Choroid plexus epithelial cell (primary cell): Measurements from ENCODE around the gene GEMIN4.

Experiments
- DNase-seq: peaks from one replicate; pipeline ENCODE4 v3.0.0-alpha.2; 2010; ENCODE audit warnings: low read depth
- H3K4me3 ChIP-seq: 2 replicates; pipeline ENCODE4 v1.5.1; 2011; ENCODE audit warnings: low read depth, mild to moderate bottlenecking, control low read depth, low read length, moderate library complexity
- TF ChIP-seq, protein P1 (sequence below): conservative IDR thresholded peaks from 2 replicates; pipeline ENCODE4 v1.5.1; 2011; ENCODE audit warnings: low read depth, mild to moderate bottlenecking, control low read depth, inconsistent platforms, low read length, moderate library complexity

The GEMIN4 gene

DNA sequence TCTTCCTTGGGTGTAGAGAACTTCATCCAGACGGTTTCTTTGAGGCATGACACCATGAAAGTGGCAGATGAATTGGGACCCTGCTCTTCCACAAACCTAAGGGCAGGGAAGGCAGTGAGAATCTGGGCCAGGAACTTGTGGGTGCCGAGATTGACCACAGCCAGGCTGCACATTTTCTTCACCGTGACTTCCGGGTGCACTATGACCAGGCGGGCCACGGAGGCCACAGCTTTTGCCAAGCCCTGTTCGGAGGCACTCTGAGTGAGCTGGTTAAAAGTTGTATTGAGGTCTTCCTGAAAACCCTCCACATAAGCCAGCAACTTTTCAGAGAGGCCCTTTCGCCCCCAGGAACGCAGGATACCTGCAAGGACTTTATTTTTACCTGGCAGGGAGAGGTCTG lies 5.9 kb downstream of the GEMIN4 start:
- TF ChIP-seq, protein P1, sequence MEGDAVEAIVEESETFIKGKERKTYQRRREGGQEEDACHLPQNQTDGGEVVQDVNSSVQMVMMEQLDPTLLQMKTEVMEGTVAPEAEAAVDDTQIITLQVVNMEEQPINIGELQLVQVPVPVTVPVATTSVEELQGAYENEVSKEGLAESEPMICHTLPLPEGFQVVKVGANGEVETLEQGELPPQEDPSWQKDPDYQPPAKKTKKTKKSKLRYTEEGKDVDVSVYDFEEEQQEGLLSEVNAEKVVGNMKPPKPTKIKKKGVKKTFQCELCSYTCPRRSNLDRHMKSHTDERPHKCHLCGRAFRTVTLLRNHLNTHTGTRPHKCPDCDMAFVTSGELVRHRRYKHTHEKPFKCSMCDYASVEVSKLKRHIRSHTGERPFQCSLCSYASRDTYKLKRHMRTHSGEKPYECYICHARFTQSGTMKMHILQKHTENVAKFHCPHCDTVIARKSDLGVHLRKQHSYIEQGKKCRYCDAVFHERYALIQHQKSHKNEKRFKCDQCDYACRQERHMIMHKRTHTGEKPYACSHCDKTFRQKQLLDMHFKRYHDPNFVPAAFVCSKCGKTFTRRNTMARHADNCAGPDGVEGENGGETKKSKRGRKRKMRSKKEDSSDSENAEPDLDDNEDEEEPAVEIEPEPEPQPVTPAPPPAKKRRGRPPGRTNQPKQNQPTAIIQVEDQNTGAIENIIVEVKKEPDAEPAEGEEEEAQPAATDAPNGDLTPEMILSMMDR, result no peak
- DNase-seq, result no peak
- H3K4me3 ChIP-seq, result no peak overlapping the region

DNA sequence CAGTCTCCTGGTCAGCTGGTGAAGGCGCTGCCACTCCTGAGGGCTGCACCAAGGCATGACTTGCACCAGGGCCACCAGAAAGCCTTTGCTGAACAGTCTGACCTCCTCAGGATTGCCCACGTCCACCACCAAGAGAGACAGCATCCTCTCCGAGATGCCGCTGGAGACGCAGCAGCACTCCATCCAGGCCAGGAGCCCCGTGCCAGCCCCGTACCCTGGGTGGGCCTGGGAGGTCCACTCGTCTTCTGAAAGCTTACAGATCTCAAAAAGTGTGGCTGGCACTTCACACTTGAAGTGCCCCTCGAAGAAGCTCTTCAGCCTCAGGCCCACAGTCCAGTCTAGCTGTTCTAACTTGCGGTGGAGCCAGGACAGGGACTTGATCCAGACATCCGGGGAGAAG lies 6.7 kb downstream of the GEMIN4 start:
- H3K4me3 ChIP-seq, result no peak overlapping the region
- TF ChIP-seq, protein P1, result no peak
- DNase-seq, result no peak

DNA sequence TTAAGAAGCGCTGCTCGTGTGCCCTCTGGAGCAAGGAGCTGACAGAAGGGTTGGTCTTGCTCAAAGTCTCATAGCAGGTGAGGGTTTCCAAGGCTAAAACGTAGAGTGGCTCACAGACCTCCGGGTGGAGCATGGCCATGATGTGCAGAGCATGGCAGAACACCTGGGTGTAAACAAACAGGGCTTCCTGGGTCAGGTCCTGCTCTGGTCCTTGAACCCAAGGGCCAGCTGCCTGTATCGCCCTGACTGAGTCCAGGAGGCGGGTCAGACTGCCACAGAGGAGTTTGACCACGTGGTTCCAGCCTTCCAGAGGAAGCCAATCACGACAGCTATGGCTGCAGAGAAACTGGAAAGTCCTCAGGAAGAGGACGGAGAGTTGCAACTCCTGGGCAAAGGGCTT lies 7.1 kb downstream of the GEMIN4 start:
- no peak for DNase-seq
- TF ChIP-seq, protein P1, result no peak
- H3K4me3 ChIP-seq, result no peak overlapping the region

DNA sequence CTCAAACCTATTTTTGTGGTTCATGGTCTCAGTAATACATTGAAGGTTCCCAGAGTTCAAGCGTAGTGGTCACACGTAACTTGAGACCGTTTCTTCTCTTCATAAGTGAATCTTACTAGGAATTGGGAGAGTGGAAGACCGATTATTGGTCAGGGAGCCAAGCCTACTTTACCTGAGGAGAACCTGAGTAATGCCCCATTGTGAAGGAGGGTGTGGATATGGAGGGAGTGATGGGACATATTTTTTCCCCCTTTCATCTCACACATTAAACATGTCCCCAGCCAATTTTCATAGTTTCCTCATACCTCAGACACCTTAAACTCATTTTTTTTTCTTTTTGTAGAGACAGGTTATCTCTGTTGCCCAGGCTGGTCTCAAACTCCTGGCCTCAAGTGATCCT lies 8.9 kb downstream of the GEMIN4 start:
- no peak overlapping the region for H3K4me3 ChIP-seq
- TF ChIP-seq, protein P1, result no peak
- DNase-seq, result no peak

DNA sequence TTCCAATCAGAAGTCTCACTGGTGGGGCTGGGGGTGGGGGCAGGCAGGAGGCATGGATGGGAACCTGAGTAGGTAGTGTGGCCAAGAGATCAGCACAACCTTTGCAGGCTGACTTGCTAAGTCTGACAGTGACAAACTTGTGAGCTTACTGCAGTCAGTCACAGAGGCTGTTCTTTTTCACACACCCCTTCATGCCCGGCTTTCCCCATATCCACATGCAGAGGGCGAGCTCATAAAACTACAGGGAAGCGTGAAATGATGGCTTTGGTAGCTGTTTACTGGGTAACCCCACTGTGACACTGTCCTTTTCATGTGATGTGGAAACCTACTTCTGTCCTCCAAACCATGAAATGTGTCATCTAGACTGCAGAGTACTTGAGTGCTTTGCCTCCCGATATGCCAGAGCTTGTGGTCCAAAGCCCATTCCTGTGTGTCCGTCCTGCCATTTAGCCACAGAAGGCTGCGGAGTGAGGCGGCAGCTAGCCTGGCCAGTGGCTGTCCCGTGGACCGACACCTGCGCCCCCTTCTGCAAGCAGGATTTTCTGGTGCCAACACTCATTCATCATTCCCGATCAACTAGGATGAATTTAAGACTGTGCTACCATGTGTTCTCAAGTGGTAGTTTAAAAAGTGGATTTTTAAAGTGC lies 9.8 kb downstream of the GEMIN4 start:
- DNase-seq, result no peak
- H3K4me3 ChIP-seq, result no peak overlapping the region
- TF ChIP-seq, protein P1, result no peak

DNA sequence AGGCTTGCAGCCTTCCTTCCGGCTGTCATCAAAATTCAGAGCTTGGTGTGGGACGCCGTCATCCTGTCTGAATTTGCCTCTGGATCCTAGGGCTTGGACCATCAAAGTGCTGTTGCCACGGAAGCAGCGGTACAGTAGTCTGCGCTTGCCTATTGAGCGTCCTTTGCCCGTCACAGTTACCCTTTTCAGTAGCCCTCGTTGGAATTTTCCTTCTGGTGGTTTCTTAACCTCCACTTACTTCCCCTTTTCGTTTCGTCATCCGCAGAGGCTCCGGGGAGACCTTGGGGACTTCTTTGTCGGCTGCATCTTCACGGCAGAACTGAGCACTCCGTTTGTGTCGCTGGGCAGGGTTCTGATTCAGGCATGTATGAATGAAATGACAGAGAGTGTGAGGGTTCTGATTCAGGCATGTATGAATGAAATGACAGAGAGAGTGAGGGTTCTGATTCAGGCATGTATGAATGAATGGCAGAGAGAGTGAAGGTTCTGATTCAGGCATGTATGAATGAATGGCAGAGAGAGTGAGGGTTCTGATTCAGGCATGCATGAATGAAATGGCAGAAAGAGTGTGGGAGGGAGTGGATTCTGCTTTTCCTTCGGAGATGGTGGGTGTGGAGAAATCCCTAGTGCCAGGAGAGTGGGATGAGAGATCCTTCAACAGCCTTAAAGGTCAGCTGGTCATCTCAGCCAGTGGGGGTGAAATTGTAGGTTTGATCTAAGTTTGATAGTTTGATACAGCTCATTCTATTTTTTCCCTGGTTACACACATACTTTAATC lies 11.6 kb downstream of the GEMIN4 start:
- no peak for DNase-seq
- no peak overlapping the region for H3K4me3 ChIP-seq
- TF ChIP-seq, protein P1, result no peak
